ENCODE measurements around the gene DNM3.

DNM3 gene

GRCh38 chr1:172107316-172107975 lies 266.1 kb downstream of the DNM3 start:
- Histone ChIP-seq H3K27me3 (ENCODE audit: control insufficient read depth, insufficient read depth, low read length) (no peaks in the 10 kb centered on the region), H3K9ac (ENCODE audit: low read length) (no peak overlapping the region), H3K9me3 (ENCODE audit: control insufficient read depth, low read length) (no peaks in the 10 kb centered on the region), H3K4me3 (ENCODE audit: low read length) (no peak overlapping the region), H3K36me3 (ENCODE audit: control insufficient read depth, insufficient read depth, low read length) (no peaks in the 10 kb centered on the region), H3K4me1 (ENCODE audit: control insufficient read depth, insufficient read depth, low read length) (no peaks in the 10 kb centered on the region)

- Histone ChIP-seq H3K4me3 (ENCODE audit: low read length) (no peak overlapping the region), H3K36me3 (ENCODE audit: control insufficient read depth, insufficient read depth, low read length) (no peaks in the 10 kb centered on the region), H3K4me1 (ENCODE audit: control insufficient read depth, insufficient read depth, low read length) (no peaks in the 10 kb centered on the region), H3K27me3 (ENCODE audit: control insufficient read depth, insufficient read depth, low read length) (no peaks in the 10 kb centered on the region), H3K9me3 (ENCODE audit: control insufficient read depth, low read length) (no peaks in the 10 kb centered on the region), H3K9ac (ENCODE audit: low read length) (no peak overlapping the region)
Measured at GRCh38 chr1:172108161-172108893, 267.0 kb downstream of the DNM3 start.

- H3K9ac ChIP-seq (ENCODE audit: low read length) = no peak overlapping the region
- no peaks in the 10 kb centered on the region for H3K36me3 ChIP-seq (ENCODE audit: control insufficient read depth, insufficient read depth, low read length)
- H3K9me3 ChIP-seq (ENCODE audit: control insufficient read depth, low read length) = no peaks in the 10 kb centered on the region
- H3K27me3 ChIP-seq (ENCODE audit: control insufficient read depth, insufficient read depth, low read length) = no peaks in the 10 kb centered on the region
- no peak overlapping the region for H3K4me3 ChIP-seq (ENCODE audit: low read length)
- no peaks in the 10 kb centered on the region for H3K4me1 ChIP-seq (ENCODE audit: control insufficient read depth, insufficient read depth, low read length)
Measured at GRCh38 chr1:172109359-172109758, 268.1 kb downstream of the DNM3 start.

- Histone ChIP-seq H3K9me3 (ENCODE audit: control insufficient read depth, low read length) (no peaks in the 10 kb centered on the region), H3K4me1 (ENCODE audit: control insufficient read depth, insufficient read depth, low read length) (no peaks in the 10 kb centered on the region), H3K9ac (ENCODE audit: low read length) (no peak overlapping the region), H3K4me3 (ENCODE audit: low read length) (no peak overlapping the region), H3K27me3 (ENCODE audit: control insufficient read depth, insufficient read depth, low read length) (no peaks in the 10 kb centered on the region), H3K36me3 (ENCODE audit: control insufficient read depth, insufficient read depth, low read length) (no peaks in the 10 kb centered on the region)
Measured at GRCh38 chr1:172112576-172112975, 271.3 kb downstream of the DNM3 start.

GRCh38 chr1:172117800-172118199 lies 276.5 kb downstream of the DNM3 start:
- Histone ChIP-seq H3K4me3 (ENCODE audit: low read length) (no peak overlapping the region), H3K27me3 (ENCODE audit: control insufficient read depth, insufficient read depth, low read length) (no peaks in the 10 kb centered on the region), H3K9ac (ENCODE audit: low read length) (no peak overlapping the region), H3K36me3 (ENCODE audit: control insufficient read depth, insufficient read depth, low read length) (no peaks in the 10 kb centered on the region), H3K9me3 (ENCODE audit: control insufficient read depth, low read length) (no peaks in the 10 kb centered on the region), H3K4me1 (ENCODE audit: control insufficient read depth, insufficient read depth, low read length) (no peaks in the 10 kb centered on the region)

GRCh38 chr1:172118618-172119017 lies 277.3 kb downstream of the DNM3 start:
- Histone ChIP-seq H3K27me3 (ENCODE audit: control insufficient read depth, insufficient read depth, low read length) (no peaks in the 10 kb centered on the region), H3K9me3 (ENCODE audit: control insufficient read depth, low read length) (no peaks in the 10 kb centered on the region), H3K9ac (ENCODE audit: low read length) (no peak overlapping the region), H3K36me3 (ENCODE audit: control insufficient read depth, insufficient read depth, low read length) (no peaks in the 10 kb centered on the region), H3K4me1 (ENCODE audit: control insufficient read depth, insufficient read depth, low read length) (no peaks in the 10 kb centered on the region), H3K4me3 (ENCODE audit: low read length) (no peak overlapping the region)

GRCh38 chr1:172119184-172119583 lies 277.9 kb downstream of the DNM3 start:
- no peaks in the 10 kb centered on the region for H3K27me3 ChIP-seq (ENCODE audit: control insufficient read depth, insufficient read depth, low read length)
- H3K36me3 ChIP-seq (ENCODE audit: control insufficient read depth, insufficient read depth, low read length) = no peaks in the 10 kb centered on the region
- no peak overlapping the region for H3K4me3 ChIP-seq (ENCODE audit: low read length)
- no peaks in the 10 kb centered on the region for H3K4me1 ChIP-seq (ENCODE audit: control insufficient read depth, insufficient read depth, low read length)
- no peak overlapping the region for H3K9ac ChIP-seq (ENCODE audit: low read length)
- H3K9me3 ChIP-seq (ENCODE audit: control insufficient read depth, low read length) = no peaks in the 10 kb centered on the region

- Histone ChIP-seq H3K4me3 (ENCODE audit: low read length) (no peak overlapping the region), H3K9ac (ENCODE audit: low read length) (no peak overlapping the region), H3K4me1 (ENCODE audit: control insufficient read depth, insufficient read depth, low read length) (no peaks in the 10 kb centered on the region), H3K27me3 (ENCODE audit: control insufficient read depth, insufficient read depth, low read length) (no peaks in the 10 kb centered on the region), H3K9me3 (ENCODE audit: control insufficient read depth, low read length) (no peaks in the 10 kb centered on the region), H3K36me3 (ENCODE audit: control insufficient read depth, insufficient read depth, low read length) (no peaks in the 10 kb centered on the region)
Measured at GRCh38 chr1:172120381-172120780, 279.1 kb downstream of the DNM3 start.

- H3K4me1 ChIP-seq (ENCODE audit: control insufficient read depth, insufficient read depth, low read length) = no peaks in the 10 kb centered on the region
- H3K9ac ChIP-seq (ENCODE audit: low read length) = no peak overlapping the region
- no peak overlapping the region for H3K4me3 ChIP-seq (ENCODE audit: low read length)
- no peaks in the 10 kb centered on the region for H3K36me3 ChIP-seq (ENCODE audit: control insufficient read depth, insufficient read depth, low read length)
- H3K27me3 ChIP-seq (ENCODE audit: control insufficient read depth, insufficient read depth, low read length) = no peaks in the 10 kb centered on the region
- H3K9me3 ChIP-seq (ENCODE audit: control insufficient read depth, low read length) = no peaks in the 10 kb centered on the region
Measured at GRCh38 chr1:172121081-172121717, 279.9 kb downstream of the DNM3 start.

GRCh38 chr1:172122381-172122780 lies 281.1 kb downstream of the DNM3 start:
- H3K4me1 ChIP-seq (ENCODE audit: control insufficient read depth, insufficient read depth, low read length) = no peaks in the 10 kb centered on the region
- H3K9me3 ChIP-seq (ENCODE audit: control insufficient read depth, low read length) = no peaks in the 10 kb centered on the region

GRCh38 chr1:172125250-172125649 lies 284.0 kb downstream of the DNM3 start:
- Histone ChIP-seq H3K4me3 (ENCODE audit: low read length) (no peak overlapping the region), H3K4me1 (ENCODE audit: control insufficient read depth, insufficient read depth, low read length) (no peaks in the 10 kb centered on the region), H3K9me3 (ENCODE audit: control insufficient read depth, low read length) (no peaks in the 10 kb centered on the region), H3K27me3 (ENCODE audit: control insufficient read depth, insufficient read depth, low read length) (no peaks in the 10 kb centered on the region), H3K36me3 (ENCODE audit: control insufficient read depth, insufficient read depth, low read length) (no peaks in the 10 kb centered on the region), H3K9ac (ENCODE audit: low read length) (no peak overlapping the region)

More at GRCh38 chr1:172122381-172122780, 281.1 kb downstream of the DNM3 start:
- Histone ChIP-seq H3K36me3 (ENCODE audit: control insufficient read depth, insufficient read depth, low read length) (no peaks in the 10 kb centered on the region), H3K9ac (ENCODE audit: low read length) (no peak overlapping the region), H3K27me3 (ENCODE audit: control insufficient read depth, insufficient read depth, low read length) (no peaks in the 10 kb centered on the region), H3K4me3 (ENCODE audit: low read length) (no peak overlapping the region)

GRCh38 chr1:172125812-172126430 lies 284.6 kb downstream of the DNM3 start:
- no peak overlapping the region for H3K9ac ChIP-seq (ENCODE audit: low read length)
- no peaks in the 10 kb centered on the region for H3K9me3 ChIP-seq (ENCODE audit: control insufficient read depth, low read length)
- H3K27me3 ChIP-seq (ENCODE audit: control insufficient read depth, insufficient read depth, low read length) = no peaks in the 10 kb centered on the region
- H3K4me3 ChIP-seq (ENCODE audit: low read length) = no peak overlapping the region
- no peaks in the 10 kb centered on the region for H3K4me1 ChIP-seq (ENCODE audit: control insufficient read depth, insufficient read depth, low read length)
- H3K36me3 ChIP-seq (ENCODE audit: control insufficient read depth, insufficient read depth, low read length) = no peaks in the 10 kb centered on the region

All from mucosa of stomach (tissue), 1 donor.